HG03095 (cell line): ENCODE data around the gene STK24.

Experiments
- ATAC-seq: cut with Tn5 transposase; IDR thresholded peaks from one replicate; pipeline ENCODE4 v1.9.1; 2021; ENCODE audit warnings: moderate library complexity; ENCODE audit not compliant: unreplicated experiment

Gene STK24

DNA sequence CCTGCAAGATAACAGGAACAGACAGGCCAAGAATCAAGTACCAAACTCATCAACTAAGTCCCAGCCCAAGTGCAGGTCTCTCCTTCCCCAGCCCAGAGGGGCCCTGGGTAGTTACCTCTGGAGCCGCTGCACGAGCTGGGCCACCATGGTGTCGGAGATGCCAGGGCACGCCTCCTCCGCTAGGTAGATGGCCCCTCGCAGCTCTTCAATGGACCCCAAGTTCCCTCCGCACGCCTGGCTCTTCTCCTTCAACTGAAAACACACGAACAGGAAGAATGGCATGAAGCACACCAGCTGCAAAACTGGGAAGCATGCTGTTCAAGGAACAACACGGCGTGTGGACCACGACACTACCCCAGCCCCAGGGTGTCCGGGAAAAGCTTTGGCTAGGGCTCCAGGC lies 119.9 kb downstream of the STK24 start:
- ATAC-seq, result no peak

DNA sequence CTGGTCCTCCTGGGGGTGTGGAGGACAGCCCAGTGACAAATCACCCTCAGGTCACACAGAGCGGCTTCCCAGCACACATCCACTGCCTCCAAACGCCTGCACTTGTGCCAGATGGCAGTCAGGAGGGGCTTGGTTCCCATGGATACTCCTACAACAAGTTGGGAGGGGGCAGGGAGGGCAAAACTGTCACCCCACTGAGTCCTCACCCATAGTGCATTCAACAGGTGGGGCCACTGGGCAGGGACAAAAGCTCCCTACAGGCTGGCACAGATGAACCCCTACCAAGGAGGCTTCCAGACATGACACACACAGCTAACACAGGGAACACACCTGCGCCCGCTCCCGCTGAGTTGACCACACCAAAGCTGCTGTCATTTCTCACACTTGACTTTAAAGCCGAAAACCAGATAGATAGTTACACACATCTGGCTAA lies 120.5 kb downstream of the STK24 start:
- no peak for ATAC-seq

DNA sequence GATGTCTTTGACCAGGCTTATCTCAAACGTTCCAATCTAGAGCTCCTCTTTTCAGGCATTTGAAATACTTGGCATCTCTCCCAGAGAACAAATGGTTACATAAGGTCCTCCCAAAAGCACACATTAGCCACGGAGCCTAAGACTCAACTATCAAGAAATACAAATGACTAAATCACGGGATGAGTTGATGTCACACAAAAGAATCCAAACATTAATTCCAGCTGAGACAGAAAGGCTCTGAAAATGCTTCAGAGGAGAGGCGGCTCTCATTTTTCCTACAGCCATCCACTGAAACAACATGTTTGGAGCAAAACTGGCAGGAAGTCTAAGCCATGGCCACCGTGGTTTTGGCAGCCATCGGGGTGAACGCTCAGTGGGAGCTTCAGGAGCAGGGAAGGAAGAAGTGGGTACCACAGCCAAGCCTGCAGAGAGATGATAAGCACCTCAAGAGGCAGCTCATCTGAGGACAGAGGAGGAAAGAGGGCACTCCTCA lies 122.5 kb downstream of the STK24 start:
- ATAC-seq, result no peak

DNA sequence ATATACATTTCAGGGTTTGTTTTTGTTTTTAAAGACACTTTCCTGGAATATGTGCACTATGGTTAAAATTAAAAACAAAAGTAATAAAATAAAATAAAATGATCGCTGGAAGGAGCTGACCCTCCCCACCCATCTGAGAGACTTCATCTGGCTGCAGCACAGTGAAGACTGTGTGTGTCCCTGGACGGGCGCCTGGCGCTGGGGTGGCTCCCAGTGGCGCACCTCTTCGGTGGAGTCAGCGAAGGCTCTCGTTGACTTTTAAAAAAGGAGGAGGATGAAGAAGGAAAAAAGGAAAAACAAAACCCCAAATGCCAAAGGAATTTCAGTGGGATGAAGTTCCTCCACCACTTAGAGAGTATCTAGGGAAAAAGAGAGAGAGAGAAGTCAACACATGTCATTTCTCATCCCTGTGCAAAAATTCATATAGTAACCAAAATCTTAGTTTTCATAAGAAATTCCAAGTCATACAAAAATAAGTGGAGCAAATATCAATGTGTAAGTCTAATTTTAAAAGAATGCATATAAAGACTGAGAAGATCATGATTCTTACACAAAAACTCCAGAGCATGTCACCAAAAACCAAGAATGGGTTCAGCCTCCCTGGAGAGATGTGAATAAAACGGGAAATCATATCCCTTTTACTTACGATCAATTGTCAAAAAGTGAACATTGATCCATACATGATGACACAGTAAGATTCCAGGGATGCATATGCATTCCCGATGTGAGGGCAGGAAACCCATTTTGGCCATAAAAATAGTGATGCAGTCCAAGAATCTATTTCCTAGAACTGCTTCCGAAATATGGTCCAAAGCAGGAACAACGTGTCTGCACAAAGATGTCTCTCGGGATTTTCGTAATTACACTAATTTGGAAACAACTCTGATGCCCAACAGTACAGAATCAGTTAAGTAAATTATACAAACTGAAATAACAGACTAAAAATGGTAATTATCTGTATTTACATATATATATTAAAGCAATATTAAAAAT lies 123.8 kb downstream of the STK24 start:
- no peak for ATAC-seq

DNA sequence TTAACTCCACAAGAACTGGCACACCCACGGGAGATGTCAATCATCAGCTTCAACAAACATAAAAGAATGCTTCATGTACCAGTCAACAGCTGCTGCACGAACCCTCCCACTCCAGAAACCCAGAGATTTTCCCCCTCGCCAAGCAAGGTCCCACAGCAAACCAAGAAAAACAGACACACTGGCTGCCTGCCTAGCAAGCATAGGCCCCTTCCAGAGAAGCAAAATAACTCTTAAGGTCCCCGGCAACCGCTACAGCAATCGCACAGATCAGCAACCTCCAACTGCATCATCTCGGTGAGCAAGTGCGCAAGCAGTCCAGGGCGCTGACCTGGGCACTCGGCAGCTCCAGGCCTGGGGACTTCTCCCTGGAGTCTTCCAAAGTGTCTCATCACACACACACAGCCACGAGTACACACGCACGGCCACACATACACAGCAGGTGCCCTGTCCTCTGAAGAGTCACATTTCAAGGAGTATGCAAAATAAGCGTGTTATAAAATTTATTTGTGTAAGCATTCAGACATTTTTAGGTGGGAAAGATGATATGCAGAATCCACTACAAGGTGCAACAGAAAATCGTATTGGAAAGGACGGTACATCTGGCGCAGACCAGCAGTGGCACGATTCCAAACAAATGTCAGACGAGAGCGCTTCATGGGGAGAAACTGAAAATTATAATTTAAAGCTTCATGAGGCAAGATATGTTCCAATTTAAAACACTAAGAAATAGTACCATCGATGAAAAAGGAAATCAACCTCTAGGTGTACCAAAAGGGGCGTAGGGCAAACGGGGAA lies 125.0 kb downstream of the STK24 start:
- ATAC-seq, result no peak

DNA sequence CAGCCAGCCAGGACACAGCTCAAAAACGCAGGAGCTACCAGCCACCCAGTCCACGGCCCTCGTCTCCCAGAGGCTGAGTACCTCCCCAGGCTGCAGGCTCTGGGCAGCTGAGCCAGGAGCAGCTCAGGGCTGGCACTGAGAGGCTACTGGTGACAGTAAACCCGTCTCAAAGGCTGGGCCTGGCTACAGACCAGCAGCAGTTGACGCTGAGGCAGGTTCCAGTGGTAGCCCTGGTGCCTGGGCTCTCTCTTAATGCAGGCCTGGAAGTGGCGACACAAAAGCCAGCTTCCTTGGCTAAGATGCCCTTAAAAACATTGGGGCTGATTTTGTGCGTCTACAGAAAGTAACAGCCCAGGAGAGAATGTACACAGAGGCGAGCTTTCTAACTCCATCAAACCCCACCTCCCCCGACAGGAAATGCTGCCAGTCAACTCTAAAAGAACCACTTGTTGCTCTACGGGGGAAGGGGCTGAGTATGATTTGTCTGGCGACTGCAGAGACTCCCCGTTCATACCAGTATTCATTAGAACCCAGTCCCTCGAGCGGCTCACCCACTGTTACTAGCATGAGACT lies 126.3 kb downstream of the STK24 start:
- no peak for ATAC-seq

DNA sequence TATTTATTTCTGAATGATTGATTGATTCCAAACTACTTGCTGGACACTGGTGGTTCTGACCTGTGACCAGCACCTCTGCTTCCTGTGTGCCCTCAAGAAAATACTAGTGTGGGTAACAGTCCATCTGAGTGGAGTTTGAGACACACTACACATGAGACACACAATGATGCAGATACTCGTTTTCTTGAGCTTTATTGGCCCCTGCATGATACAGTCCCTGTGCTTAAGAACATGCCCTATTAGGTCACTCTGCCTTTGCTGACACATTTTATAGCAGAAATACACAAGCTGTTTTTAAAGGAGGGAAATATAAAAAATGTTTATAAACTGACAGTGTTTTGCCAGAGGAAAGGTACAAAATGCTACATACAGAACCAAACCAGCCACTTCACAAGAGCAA lies 126.9 kb downstream of the STK24 start:
- ATAC-seq, result no peak

DNA sequence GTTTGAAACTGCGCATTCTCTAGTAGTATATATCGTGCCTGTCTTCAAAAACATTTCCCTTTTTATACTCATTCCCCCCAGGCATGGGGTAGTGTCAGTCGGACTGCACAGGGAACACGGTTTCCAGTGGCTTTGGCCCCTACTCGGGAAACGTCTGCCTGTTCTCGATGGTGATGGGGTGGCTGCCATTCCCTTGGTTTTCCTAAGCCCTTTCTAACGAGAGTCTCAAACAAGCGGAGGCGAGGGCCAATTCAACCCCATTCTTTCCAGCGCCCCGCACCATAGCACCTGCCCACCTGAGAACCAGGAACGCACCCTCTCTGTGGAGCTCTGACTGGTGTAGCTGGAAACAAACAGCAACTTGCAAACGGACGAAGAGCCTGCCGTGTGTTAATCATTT lies 127.6 kb downstream of the STK24 start:
- ATAC-seq, result no peak

DNA sequence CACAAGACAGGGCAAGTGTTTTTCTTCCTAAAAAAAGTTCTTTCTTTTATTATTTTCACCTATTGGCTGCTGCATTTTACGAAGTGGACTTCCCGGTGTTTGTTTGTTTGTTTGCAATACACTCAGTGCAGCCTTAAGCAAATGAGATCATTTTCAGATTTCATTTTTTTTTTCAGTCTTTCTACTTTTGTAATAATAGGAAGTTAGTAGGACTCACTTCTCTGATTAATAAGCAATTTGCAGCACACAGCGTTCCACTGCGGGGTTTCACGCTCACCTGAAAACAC lies 128.3 kb downstream of the STK24 start:
- ATAC-seq, result no peak

DNA sequence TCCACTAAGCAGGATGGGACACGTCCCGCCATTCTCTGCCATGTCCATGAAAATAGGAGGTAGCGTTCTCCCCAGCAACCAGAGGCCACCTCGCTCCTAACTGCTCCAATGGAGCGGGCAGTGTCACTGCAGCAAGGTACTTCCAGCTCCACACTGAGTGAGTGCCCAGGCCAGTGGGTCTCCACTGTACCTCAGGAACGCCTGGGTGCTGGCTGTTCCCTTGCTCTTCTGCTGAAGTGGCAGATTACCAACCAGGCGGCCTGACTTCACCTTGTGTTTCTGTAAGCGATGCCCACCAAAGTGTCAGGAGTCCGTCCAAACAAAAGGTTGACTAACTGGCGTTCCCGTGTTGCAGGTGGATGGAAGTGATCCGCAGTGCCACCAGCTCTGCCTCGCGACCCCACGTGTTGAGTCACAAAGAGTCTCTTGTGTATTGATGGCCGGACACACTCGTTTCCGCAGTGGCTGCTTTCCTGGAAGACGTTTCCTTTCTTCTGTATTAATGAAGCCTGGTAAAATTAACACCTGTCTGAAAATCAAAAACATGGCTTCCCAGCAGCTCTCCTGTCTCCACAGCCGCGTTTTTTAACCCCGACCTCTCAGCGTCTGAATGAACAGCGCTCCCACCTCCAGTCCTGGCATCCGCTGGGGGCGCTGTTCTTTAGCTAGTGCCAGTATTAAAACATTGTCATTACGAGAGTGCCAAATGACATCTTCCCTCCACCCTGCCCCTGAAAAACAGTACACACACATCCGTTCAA lies 128.8 kb downstream of the STK24 start:
- no peak for ATAC-seq

DNA sequence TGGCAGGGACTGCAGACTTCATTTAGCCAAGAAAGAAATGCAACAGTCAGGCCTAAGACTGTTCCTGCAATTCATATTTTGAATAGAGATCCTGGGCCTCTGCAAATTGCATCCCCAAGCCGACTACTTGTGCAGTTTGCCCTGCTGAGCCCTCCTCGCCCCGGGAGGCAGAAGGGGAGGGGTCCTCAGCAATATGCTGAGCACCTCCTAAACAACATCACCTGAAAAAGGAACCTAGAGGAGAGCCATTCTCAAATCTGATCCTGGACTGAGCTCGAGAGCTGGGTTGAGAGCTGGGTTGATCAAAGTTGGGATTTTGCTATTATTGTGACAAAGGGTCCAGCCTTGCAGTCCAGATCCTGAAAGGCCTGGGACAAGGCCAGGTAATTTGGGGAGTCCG lies 129.8 kb downstream of the STK24 start:
- ATAC-seq, result no peak

DNA sequence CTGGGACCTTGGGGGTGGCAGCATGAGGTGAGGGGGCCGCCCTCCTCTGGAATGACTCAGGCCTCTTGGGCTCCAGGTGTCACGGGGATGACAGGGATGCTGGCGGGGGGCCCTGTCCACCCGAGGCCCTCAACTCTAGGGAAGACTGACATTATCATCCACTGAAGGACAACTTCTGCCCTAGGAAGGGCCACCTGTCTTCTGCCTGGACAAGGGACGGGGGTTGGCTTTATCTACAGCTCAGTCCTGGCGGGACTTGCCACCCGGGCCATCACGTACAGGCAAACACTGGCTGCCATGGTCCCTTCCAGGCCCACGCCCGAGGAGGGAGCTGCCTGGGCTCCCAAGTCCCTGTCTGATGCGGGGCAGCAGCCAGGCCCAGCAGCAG lies 130.7 kb downstream of the STK24 start:
- ATAC-seq, result no peak

DNA sequence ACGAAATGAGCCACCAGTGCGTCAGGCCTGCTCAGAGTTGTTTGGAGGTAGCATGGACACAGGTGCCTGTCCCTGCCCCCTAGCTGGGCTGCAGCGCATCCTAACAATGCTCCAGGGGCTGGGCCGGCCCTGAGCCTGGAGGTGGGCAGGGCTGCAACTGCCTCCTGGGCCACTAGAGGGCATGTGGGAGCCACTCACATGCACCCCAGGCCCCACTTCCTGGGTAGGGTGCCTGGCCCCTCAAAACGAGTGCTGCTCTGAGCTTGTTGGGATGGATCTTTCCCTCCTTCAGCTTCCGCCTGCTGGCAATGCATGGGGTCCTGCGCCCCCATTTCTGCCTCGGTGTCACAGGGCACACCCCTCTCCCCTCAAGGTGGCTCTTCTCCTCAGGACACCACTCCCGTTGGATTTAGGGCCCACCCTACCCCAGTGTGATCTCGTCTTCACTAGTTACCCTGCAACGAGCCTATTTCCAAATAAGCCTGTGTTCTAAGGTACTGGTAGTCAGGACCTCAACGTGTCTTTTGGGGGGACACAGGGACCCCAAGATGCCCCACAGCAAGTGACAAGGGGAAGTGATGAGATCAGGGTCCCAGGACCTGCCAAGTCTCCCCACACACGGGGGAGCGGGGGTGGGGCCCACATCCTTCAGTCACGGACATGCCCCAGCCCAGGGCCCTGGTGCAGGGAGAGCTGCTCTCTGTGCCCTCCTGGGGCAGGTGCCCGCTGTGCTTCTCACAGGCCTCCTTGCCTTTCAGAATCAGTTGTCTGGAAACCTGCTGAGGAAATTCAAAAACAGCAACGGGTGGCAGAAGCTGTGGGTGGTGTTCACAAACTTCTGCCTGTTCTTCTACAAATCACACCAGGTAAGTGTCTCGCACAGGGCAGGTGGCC lies 131.3 kb downstream of the STK24 start:
- peak; percentile 91 for ATAC-seq

DNA sequence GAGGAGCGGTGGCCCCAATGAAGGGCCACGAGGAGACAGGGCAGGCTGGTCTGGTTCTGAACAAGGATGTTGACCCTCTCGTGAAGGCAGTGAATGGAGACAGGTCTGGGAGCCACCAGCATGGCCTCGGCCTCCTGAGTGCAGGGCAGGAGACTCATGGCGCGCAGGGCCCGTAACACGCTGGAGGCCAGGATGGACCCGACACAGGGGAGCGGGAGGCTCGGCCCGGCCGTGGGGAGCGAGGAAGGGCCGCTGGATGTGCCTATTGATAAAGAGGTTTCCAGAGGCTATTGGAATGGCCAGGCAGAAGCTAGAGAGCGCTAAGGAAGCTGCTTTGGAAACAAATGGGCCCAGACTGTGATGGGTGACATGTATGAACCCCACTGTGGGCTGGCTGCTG lies 132.5 kb downstream of the STK24 start:
- no peak for ATAC-seq

DNA sequence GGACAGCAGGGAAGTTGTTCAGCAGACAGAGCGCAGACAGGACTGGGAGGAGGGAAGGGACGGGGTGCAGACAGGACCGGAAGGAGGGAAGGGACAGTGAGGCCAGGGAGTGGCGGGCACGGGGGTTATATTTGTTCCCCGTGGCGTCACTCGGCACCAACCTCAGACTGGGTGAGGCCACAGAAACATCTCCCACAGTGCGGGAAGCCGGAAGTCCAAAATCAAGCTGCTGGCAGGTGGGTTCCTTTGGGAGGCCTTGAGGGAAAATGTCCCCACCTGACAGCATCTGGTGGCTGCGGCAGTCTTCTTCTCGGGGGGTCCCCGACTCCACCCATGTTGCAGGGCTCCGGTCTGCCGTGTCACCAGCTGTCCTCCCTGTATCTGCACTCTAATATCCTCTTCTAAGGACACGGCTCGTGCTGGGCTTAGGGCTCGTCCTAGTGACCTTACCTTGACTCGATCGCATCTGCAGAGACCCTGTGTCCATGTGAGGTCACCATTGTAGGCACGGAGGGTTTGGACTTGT lies 133.0 kb downstream of the STK24 start:
- no peak for ATAC-seq

DNA sequence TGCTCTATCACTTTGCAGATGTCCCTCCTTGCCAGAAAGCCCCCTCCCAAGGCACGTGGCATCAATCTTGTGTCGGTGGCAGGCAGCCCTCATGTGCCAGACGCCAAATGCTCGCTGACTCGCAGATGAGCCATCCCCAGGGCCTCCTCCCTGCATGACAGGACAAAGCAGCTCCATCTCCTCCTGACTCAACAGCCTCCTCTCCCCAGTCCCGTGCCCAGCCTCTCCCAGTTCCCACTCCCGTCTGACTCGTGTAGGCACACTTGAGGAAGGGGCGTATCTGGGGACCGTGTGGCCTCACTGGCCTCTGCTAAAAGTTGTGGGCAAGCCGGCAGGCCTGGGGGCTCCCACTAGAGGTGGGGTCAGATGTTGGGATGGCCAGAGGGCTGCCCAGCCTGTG lies 133.6 kb downstream of the STK24 start:
- ATAC-seq, result no peak

DNA sequence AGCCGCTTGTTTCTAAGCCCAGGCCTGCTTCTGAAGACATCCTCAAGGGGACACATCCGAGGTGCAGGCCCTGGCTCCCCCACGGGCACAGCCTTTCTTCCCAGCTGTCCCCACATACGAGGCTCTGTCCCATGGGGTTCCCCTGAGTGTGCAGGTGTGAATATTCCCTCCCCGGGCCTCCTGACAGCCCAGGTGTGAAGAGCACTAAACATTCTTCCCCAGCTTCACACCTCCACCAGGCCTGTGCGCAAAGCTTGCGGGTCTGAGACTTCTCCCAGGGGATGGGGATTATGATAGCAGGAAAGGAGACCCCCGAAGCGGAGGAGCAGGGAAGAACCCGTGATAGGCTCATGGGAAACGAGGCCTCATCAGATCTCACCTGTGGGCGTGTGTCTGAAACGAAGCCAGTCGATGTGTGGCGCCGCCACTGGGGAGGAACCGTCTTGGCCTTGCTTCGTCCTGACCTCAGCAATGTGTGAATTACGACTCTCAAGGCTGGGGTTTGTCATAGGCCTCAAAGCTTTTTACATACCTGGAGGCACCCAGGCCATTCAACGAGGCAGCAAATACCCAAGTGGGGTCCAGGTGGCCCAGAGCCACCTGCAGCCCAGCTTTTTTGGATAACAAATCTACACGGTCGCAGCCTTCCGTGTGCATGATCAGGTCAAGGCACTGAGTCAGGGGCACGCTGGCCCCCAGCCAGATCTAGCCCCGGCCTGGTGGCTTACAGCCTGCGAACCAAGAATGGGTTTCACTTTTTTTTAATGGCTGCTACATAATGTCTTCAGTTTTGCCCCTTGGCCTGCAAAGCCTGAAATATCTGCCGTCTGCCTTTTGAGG lies 134.3 kb downstream of the STK24 start:
- no peak for ATAC-seq

DNA sequence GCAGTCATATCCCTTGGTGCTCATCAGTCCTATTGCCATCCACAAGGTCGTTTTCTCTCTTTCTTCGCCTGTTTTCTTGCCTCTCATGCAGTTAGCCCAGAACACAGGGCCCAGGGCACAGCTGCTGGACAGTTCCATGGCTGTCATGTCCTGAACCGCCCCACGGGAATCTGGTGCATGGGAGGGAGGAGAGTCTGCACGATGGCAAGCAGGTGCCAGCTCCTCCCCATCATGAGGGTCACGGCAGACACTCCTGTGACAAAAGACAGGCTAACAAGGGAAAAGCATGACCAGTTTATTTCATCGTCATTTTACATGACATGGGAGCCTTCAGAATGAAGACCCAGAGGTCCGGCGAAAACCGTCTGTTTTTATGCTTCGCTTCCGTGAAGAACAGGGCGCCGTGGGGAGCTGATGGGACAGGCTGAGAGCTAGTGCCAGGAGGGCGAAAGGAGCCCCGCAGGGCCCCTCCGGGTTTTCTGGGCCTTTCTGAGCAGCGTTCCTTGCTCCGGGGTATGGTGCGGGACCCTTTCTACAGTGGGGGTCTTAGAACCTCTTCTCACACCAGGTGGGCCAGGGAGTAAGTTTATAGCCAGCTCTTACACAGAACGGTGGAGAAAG lies 135.7 kb downstream of the STK24 start:
- ATAC-seq, result no peak
